NCI-H446 (cell line): ENCODE results near the gene RAPGEF4.

Experiments
- DNase-seq, 2 experiments: peaks; one replicate each; lab custom pipeline; 2025; lab: John Stamatoyannopoulos, UW

The RAPGEF4 gene

DNA sequence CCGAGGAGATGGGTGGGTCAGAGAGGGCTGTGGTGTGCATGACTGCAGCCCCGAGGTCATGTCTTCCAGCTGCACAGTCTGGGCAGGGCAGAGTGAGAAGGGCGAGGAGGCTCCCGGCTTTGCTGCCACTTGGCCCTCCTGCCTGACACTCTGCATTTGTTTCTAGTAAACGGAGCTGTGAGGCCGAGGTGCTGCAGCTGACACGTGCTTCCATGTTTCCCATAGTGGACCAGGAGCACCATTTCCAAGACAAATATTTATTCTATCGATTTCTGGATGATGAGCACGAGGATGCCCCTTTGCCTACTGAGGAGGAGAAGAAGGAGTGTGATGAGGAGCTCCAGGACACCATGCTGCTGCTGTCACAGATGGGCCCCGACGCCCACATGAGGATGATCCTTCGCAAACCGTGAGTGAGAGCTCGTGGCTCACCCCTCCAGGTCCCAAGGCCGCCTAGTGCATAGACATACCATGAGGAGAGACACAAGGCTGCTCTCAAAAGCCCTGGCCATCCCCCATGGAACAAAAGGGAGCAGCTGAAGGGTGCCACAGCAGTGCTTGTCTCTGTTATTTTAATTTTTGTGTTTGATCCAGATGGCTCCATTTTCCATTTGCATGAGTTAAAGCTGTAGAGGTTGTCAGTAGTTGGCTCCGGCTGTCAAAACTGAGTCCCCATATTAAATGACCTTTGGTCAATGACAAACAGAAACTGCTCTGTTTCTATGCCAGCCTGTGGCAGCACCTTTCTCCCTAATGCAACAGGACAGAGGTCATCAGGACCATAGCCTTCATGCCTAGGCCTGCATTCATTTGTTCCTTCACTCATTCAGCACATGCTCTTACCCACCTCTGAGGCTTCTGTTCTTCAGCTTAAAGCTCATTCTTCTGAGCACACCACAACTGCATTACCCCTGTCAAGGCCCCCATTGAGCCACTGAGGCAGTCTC is 231.7 kb downstream of the RAPGEF4 start:
- no peak for DNase-seq

- DNase-seq: no peak
Observed at GRCh38 chr2:172968061-172968469, 232.4 kb downstream of the RAPGEF4 start.

- DNase-seq: no peak
Observed at GRCh38 chr2:172969166-172969565, 233.5 kb downstream of the RAPGEF4 start.

- DNase-seq: no peak
Observed at GRCh38 chr2:172969609-172970008, 234.0 kb downstream of the RAPGEF4 start.

- no peak for DNase-seq
Observed at GRCh38 chr2:172970660-172971059, 235.0 kb downstream of the RAPGEF4 start.

GRCh38 chr2:172972005-172972619 is 236.5 kb downstream of the RAPGEF4 start:
- peak; percentile 10 to 50 for DNase-seq

- no peak for DNase-seq
Observed at GRCh38 chr2:172974762-172975161, 239.1 kb downstream of the RAPGEF4 start.

DNA sequence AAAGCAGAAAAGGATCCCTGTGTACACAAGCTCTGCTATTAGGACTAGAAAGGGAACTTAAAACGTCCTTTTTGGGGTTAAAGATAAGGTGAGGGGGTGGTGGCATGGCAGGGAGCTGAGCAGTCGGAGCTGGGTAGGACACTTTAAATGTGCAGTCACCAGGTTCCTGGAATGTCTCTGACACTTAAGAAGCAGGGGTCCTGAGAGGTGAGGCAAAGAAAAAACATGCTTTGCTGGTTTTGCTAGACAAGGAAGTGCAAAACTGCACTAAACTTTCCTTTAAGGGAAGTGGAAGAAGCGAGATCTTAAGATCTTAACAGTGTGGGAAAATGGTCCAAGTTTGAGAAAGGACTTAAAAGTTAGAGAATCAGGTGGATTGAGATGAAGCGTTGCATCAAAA is 240.5 kb downstream of the RAPGEF4 start:
- no peak for DNase-seq

GRCh38 chr2:172976816-172977215 is 241.2 kb downstream of the RAPGEF4 start:
- DNase-seq: no peak

DNA sequence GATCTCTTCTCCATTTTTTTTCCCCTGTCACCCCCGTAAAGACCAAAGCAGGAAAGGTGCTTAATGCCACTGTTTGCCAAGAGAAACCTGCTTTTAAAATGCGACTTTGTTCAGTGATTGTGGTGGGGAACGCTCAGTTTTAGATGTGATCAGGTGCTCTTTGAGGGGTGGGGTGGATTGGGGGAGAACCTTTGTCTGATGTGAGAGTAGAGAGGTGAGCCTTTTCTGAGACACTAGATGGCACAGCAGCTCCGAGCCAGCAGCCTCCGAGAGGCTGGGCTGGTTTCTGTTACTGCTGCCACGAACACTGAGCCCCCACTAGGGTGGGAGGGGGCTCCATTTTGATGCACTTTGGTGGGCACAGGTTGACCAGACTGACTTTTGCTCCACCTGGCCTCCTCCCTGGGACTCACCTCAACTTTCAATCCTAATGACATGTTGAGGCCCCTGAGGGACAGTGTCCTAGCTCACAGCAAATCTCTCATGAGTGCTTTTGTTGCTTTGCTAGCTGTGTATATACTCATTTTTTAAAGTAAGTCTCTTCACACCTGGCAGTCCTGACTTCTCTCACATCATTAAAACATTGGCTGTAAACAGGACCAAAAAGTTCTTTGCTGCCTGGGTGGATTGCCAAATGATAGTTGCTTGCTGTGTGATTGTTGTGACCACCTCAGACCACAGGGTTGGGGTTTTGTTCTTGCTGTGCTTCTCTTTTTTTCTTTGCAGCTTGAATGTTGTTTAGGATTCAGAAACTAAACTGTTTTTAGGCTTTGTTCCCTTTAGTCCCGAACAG is 241.8 kb downstream of the RAPGEF4 start:
- no peak for DNase-seq

- no peak for DNase-seq
Observed at GRCh38 chr2:172978063-172978383, 242.4 kb downstream of the RAPGEF4 start.

DNA sequence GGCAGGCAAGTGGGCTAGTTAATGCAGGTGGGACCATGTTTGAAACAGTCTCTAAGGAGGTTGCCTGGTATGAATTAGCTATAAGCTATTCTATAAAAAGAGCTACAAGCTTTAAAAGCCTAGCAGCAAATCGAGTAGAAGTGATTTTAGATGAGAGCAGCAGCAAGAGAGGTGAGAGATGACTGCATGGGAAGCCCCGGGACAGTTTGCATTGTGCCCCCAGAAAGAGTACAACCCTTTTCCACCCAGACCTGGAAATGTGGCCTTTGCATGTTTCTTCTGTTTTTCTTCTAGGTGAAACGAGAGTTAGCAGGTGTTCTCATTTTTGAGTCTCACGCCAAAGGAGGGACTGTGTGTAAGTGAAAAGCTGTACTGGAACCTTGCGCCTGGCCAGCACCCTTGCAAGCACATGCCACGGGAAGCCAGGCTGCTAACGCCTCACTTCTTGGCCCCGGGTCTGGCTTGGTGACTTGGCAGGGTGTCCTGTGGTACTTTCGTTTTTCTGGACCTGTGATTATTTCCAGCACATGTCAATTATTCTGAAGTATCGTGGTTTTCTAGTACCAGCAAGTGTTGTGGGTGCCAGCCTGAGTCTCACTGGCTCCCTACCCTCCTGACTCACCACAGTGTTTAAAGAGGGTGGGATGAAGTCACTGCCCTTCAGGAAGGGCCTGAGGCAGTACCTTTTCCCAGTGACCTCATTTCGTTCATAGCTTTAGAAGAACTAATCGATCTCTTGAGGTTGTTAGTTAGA is 249.7 kb downstream of the RAPGEF4 start:
- peak in 1 of 2 experiments; percentile 17 for DNase-seq

GRCh38 chr2:172986040-172986439 is 250.4 kb downstream of the RAPGEF4 start:
- no peak for DNase-seq

GRCh38 chr2:172988728-172989127 is 253.1 kb downstream of the RAPGEF4 start:
- DNase-seq: no peak

- DNase-seq: no peak
Observed at GRCh38 chr2:172991031-172991430, 255.4 kb downstream of the RAPGEF4 start.

- DNase-seq: no peak
Observed at GRCh38 chr2:172993139-172993538, 257.5 kb downstream of the RAPGEF4 start.

DNA sequence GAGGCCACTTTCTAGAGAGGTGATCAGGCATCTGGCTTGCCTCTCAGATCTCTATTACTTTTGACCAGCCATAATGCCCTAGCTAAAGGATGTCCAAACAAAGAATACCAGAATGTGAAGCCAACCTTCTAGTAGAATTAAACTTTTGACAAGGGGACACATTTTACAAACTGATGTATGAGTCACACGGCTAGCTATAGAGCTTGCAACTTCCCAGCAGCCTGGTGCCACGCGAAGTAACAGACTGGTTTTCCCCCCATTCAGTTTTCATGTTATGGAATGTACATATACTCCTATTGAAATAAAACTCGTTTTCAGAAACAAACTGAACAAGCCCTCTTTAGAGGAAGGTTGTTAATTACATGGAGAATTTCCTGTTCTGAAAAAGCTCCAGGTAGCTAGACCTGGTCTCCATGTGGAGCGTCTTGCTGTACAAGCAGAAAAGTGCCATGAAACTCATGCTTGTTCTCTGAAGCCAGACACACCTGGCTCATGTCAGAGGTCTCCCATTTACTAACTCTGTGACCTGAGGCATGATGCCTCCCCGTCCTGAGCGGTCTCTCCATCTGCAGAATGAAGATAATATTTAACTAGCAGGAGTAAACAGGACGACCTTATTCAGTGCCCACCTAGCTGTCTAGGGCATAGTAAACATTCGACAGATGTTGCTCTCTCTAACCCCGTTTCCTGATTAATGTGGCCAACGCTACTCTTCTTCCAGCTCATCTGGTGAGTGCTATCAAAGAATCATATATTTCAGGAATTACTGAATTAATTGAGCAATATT is 258.5 kb downstream of the RAPGEF4 start:
- no peak for DNase-seq

- no peak for DNase-seq
Observed at GRCh38 chr2:172994864-172995263, 259.2 kb downstream of the RAPGEF4 start.

DNA sequence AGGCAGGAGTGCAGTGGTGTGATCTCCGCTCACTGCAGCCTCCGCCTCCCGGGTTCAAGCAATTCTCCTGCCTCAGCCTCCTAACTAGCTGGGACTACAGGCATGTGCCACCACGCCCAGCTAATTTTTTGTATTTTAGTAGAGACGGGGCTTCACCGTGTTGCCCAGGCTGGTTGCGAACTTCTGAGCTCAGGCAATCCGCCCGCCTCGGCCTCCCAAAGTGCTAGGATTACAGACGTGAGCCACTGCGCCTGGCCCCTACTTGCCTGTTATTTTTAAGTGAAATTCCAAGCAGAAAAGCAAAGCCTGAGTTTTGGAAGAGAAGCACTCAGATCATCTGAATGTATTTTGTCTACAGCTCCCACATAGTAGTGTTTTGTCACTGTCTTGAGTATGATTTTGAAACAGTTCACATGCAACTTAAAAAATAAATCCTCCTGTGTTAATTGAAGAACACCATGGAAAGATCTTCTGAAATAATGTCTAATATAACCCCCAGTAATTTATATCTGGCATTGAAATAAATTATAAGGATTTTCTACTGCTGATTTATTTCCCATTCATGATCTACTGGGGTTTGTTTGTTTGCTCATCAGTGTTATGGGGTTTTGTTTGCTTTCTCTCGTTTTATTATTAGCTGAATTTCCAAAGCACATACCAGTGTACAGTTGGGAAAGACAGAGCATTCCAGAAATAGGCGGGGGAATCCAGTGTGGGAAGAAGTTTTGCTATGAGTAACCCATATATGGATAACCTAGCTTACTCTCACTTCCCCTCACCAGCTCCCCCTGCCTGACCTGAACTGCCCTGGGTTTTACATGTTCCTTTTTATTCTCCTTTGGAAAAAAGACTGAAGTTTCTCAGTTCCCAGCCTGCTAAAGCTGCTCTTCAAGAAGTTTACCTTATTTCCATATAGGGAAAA is 259.9 kb downstream of the RAPGEF4 start:
- no peak for DNase-seq

DNA sequence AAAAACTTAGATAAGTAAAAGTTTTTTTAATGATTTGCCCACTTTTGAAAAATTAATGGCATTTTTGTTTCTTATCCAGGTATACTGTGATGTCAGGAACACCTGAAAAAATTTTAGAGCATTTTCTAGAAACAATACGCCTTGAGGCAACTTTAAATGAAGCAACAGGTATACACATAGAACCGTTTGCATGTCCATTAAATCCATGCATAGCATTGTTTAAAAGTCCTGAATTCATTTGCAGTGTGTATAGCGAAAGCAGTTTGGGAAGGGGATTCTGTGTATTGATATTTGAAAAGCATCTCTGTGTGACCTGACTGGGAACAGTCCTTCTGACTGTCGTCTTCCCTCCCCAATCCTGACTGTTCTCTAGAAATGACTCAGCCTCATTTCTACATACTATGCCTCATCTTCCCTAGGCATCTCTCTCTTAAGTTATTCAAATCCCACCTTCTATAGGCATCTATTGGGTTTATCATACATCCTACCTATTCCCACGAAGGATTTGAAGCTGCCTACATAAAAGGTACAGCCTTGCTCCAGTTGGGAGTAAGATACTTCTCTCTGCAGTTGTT is 260.8 kb downstream of the RAPGEF4 start:
- no peak for DNase-seq
